ENCODE data around the gene ZFHX2.

The ZFHX2 gene

GRCh38 chr14:23559926-23560520 is 8.5 kb upstream of the ZFHX2 start:
- DNase-seq (ENCODE audit: low spot score), result no peak

DNA sequence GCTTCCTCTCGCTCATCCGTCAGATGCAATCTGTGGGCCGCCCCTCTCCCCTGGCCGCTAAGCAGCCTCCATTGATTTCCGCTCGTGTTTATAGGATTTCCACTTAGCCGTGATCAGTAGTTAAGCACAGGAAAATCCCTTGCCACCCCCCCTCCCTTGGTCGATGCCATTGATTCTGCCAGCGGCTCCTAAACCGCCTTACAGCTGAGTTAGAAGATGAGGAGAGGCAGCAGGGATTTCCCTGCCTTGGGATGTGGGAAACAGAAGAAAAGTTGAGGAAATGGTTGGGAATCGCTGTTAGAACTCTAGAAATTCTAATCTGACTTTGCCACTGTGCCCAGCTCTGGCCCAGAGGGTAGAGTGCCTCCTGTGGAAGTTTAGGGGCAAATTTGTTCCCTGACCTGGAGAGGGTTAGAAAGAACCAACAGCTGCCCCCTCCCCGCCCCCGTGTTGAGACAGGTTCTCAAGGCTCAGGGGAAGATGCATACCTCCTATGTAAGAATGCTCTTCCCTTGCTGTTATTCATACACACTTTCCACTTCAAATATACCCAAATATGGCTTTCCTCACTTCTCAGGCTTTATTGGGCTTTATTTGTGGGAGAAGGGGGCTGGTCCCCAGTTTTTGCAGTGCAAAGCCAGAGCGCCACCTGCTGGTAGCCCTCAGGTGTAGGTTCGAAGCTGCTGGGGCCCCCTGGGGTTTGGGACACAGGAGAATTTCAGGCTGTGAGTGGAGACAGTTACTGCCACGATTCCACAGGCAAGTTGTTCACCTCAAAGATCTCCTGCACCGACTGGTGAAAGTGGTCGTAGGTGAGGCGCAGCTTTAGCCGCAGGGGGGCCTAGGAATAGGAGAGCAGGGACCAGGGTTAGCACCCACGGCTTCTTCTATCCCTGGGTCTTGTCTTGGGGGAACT is 7.7 kb upstream of the ZFHX2 start:
- peak; percentile 54 for DNase-seq (ENCODE audit: low spot score)

GRCh38 chr14:23558346-23559009 is 6.9 kb upstream of the ZFHX2 start:
- no peak for DNase-seq (ENCODE audit: low spot score)

GRCh38 chr14:23557946-23558345 is 6.4 kb upstream of the ZFHX2 start:
- DNase-seq (ENCODE audit: low spot score), result no peak

DNA sequence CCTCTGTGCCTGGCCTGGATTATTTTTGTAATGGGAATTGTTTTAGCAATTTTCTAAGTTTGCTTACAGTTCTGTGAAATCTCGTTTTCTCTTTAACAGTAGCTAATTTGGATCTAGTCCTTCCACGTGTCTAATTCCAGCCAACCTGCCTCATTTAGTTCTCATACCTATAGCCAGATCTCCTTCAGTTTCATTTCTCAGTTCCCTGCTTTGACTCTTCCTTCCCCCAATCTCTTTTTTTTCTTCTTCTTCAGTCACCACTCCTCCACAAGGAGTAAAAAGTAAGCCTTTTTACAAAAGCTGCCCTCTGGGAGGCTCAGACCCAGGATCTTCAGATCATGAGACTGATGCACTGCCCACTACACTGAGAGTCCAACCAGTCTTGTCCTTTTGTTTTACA is 6.0 kb upstream of the ZFHX2 start:
- no peak for DNase-seq (ENCODE audit: low spot score)

DNA sequence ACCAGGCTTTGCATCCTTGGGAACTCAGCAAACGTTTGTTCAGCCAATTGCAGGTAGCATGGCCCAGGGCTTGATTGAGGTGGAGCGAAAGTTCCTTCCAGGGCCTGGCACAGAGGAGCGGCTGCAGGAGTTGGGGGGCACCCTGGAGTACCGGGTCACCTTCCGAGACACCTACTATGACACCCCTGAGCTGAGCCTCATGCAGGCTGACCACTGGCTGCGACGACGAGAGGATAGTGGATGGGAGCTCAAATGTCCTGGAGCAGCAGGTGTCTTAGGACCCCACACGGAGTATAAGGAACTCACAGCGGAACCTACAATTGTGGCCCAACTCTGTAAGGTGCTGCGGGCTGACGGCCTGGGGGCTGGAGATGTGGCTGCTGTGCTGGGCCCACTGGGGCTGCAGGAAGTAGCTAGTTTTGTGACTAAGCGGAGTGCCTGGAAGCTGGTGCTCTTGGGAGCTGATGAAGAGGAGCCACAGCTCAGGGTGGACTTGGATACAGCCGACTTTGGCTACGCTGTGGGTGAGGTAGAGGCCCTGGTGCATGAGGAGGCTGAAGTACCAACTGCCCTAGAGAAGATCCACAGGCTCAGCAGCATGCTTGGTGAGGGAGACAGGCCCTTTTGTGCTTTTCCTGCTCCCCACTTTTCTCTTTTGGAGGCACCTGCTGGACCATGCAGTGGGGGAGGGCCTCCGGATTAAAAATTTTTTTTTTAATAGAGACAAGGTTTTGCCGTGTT is 5.3 kb upstream of the ZFHX2 start:
- peak; percentile 40 for DNase-seq (ENCODE audit: low spot score)

- peak; percentile 92 for DNase-seq (ENCODE audit: low spot score)
Observed at GRCh38 chr14:23555882-23556699, 4.5 kb upstream of the ZFHX2 start, which contains the start of gene THTPA. TSS of gene THTPA (plus strand) at chr14:23556271. CDS start at chr14:23556758, 487 bp downstream.

GRCh38 chr14:23555533-23555881 is 3.9 kb upstream of the ZFHX2 start:
- no peak for DNase-seq (ENCODE audit: low spot score)

- DNase-seq (ENCODE audit: low spot score), result no peak
Observed at GRCh38 chr14:23550812-23551265, 726 bp downstream of the ZFHX2 start.

- no peak for DNase-seq (ENCODE audit: low spot score)
Observed at GRCh38 chr14:23550131-23550811, 1.3 kb downstream of the ZFHX2 start.

GRCh38 chr14:23548351-23549318 is 2.9 kb downstream of the ZFHX2 start:
- no peak for DNase-seq (ENCODE audit: low spot score)

DNA sequence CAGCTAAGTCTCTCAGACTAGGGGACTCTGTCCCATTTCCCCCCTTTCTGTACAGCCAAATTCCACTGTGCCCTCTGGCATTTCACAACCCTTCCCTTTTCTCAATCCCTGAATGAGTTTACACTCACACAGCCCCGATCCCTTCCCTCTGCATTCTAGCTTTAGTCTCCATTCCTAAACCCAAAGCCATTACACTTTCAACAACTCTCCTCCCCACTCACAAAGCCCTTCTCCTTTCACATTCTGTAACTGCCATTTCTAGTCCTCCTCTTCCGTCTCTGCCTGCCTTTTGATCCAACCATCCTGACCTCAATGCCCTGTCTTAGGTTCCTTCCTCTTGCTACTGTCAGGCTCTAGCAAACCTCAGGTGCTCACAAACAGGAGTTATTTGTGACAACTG is 3.6 kb downstream of the ZFHX2 start:
- DNase-seq (ENCODE audit: low spot score), result no peak

DNA sequence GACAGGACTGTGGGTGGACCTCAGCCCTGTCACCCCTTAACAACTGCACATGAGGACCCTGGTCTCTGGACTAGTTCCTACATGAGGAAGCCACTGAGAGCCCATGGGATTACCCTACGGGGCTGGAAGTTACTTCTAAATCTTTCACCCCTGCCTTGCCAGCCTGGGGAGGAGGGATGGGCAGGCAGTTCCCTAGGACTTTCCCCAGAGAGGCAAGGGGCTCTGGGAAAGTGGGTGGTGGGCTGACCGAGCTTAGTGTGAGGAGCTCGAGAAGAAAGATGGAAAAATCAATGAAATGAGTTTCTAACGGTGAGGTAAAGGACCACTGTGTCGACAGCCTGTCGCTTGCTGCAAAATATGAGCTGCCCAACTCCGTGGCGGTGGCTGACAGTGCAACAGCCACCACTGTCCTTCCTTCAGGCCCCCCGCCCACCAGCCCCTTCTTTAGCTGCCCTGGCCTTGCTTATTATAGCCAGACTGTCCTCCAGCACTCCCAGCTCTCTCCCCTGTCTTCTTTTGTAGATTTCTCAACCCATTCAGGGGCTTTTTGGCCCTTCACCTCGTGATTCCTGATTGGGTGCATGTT is 5.0 kb downstream of the ZFHX2 start:
- DNase-seq (ENCODE audit: low spot score), result no peak

DNA sequence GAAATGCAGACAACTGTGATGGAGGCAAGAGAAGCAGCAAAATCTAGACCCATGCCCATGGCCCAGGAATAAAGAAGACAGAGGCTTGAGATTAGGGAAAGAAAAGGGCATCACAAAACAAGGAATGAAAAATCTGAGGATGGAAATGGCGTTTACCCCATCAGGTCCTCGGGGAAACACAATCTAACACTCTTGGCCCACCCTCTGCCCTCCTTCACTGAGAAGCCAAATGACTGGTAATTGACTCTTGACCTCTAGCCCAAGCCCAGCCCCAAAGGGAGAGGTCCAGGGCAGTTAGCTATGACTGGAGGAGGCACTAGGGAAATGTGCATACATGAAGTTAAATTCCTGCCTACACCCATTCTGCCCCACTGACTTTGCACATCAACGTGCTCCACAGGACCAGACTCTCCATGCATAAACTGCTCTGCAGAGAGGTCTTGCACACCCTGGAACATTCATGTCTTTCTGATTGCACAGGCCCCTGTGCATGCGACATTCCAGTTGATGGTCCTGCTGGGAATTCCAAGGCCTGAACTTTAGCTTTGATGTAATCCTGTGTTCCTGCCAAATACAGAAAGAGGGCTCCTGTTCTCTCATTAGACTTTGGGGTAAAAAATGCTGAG is 5.7 kb downstream of the ZFHX2 start:
- DNase-seq (ENCODE audit: low spot score), result no peak

DNA sequence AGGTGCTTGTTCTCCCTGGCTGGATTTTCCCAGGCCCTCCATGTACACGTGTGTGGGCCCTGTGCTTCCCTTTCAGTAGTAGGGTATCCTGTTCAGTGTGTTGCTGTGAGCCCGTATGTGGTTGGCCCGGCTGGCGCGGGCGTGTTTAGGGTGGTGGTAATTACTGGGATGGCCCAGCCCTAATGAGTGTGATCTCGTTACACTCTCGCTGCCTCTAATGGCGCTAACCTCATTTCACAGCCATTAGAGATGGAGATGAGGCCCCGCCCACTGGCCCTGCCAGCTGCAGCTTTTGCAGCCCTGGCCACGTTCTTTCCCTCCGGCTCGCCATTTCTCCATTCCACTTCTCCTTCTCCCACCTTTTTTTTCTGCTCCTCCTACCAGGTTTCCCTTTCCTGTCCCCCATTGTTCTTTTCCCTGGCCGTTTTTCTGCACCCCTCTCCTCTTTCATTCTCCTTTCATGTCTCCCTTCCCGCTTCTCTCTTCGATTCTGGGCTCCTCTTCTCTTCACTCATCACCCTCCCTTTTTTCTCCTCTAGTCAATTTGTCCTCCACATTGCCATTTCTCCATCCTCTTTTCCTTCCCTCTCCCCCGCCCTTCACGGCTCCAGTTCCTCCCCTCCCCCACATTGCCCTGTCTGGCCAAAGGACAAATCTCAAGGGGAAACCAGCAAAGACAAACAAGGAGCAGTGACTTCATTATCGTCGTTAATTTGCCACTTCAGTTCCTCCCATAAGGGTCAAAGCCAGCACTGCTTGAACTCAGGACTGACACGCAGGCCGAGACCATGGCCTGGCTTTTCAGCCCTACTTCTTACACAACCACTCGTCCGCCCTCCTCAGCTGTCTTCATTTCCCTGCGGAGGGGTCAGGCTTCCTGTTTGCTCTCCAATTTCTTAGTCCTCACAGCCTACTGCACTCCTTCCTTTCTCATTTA is 6.8 kb downstream of the ZFHX2 start:
- DNase-seq (ENCODE audit: low spot score), result no peak

DNA sequence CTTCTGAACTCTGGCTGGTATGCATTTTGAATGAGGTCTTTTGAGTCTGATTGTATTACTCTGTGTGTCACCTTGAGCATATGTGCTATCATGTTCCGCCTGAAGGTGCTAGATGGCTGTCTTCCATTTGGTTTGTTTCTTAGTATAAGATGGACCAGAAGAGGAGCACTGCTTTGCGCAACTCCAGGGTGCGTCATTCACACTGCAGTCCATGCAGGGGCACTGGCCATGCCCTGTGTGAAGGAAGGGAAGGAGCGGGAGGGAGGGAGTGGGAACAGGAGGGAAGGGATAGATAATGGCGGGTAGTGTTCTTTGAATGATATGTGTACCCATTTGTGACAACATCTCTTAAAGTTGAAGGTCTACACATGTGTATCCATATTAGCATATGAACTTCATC is 8.2 kb downstream of the ZFHX2 start:
- peak; percentile 19 for DNase-seq (ENCODE audit: low spot score)

- DNase-seq (ENCODE audit: low spot score), result no peak
Observed at GRCh38 chr14:23542261-23542660, 9.3 kb downstream of the ZFHX2 start.

DNA sequence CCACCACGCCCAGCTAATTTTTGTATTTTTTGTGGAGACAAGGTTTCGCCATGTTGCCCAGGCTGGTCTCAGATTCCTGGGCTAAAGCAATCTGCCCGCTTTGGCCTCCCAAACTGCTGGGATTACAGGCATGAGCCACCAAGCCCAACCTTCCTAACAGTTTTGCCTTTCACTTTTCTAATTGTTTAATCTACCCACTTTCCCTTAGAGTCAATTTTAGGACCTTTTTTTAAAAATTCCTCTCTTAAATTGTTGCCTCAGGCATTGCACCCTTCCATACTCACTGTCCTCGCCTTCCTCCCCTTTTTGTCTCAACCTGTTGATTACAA is 11.5 kb downstream of the ZFHX2 start:
- DNase-seq (ENCODE audit: low spot score), result no peak
